SH-SY5Y (cell line): ENCODE results near the gene IRAK2.

Experiments
- GATA2 ChIP-seq: IDR thresholded peaks from 2 replicates; pipeline ENCODE4 v1.6.1; 2011; ENCODE audit warnings: mild to moderate bottlenecking, low read depth, low read length
- GATA3 ChIP-seq: IDR thresholded peaks from 2 replicates; pipeline ENCODE4 v1.6.1; 2011; ENCODE audit warnings: low read depth, mild to moderate bottlenecking, low read length, moderate library complexity

IRAK2 gene

GRCh38 chr3:10195366-10196089 lies 30.8 kb downstream of the IRAK2 start:
- TF ChIP-seq GATA3 (no peak), GATA2 (no peak)

- TF ChIP-seq GATA3 (no peak), GATA2 (no peak)
Observed at GRCh38 chr3:10196389-10197052, 31.8 kb downstream of the IRAK2 start.

GRCh38 chr3:10198226-10198625 lies 33.5 kb downstream of the IRAK2 start:
- TF ChIP-seq GATA3 (no peak), GATA2 (no peak)

GRCh38 chr3:10198761-10199649 lies 34.3 kb downstream of the IRAK2 start:
- no peak for TF ChIP-seq GATA3
- TF ChIP-seq GATA2 = no peak

GRCh38 chr3:10204921-10205320 lies 40.2 kb downstream of the IRAK2 start:
- no peak for TF ChIP-seq GATA2
- no peak for TF ChIP-seq GATA3

GRCh38 chr3:10205451-10206165 lies 40.9 kb downstream of the IRAK2 start:
- TF ChIP-seq GATA3 (no peak), GATA2 (no peak)

- TF ChIP-seq GATA2 (peak; percentile 57), GATA3 (no peak)
Observed at GRCh38 chr3:10206166-10206511, 41.4 kb downstream of the IRAK2 start.

- TF ChIP-seq GATA2 (no peak), GATA3 (no peak)
Observed at GRCh38 chr3:10213156-10213792, 48.6 kb downstream of the IRAK2 start.

- no peak for TF ChIP-seq GATA2
- TF ChIP-seq GATA3 = no peak
Observed at GRCh38 chr3:10215578-10216368, 51.1 kb downstream of the IRAK2 start.

- no peak for TF ChIP-seq GATA2
- no peak for TF ChIP-seq GATA3
Observed at GRCh38 chr3:10217359-10217758, 52.6 kb downstream of the IRAK2 start.

GRCh38 chr3:10219737-10220136 lies 55.0 kb downstream of the IRAK2 start:
- no peak for TF ChIP-seq GATA3
- TF ChIP-seq GATA2 = no peak

GRCh38 chr3:10223676-10224639 lies 59.2 kb downstream of the IRAK2 start:
- TF ChIP-seq GATA3 (no peak), GATA2 (no peak)
